SK-N-SH (cell line): ENCODE results near the gene PTPRD.

Experiments used
- SMC3 ChIP-seq: IDR thresholded peaks from 2 replicates; pipeline ENCODE4 v1.6.1; 2012; ENCODE audit warnings: low read depth, low read length, improper control_type of control experiment
- TF ChIP-seq, protein P1 (sequence below): fragments of 150-350 bp; IDR thresholded peaks from 2 replicates; pipeline ENCODE4 v1.6.1; 2017; ENCODE audit warnings: antibody characterized with exemption, low read length, low read depth, borderline replicate concordance
- TF ChIP-seq, protein P2 (sequence below): fragments of 200-600 bp; sonication (generic); IDR thresholded peaks from 2 replicates; pipeline ENCODE4 v1.6.1; 2017; ENCODE audit warnings: antibody characterized with exemption, mild to moderate bottlenecking, moderate library complexity

DNA sequence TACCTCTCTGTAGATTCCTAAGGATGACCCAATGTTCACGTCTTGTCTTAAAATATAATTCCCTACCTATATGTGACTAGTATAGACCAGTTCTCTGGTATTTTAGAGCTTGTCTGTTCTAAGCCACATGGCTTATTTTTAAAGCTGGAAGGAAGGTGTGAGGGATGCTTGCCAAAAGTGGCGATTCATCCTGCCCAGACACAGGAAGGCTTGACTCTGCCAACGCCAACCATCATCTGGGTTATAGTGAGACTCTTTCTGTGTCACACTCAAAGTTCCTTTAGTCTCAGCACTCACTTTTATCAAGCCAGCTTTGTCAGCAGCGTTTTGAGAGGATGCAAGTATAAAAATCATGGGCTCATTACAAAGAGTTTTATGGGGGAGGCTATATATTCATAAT lies 500.0 kb downstream of the PTPRD start:
- no peak for TF ChIP-seq SMC3
- TF ChIP-seq, protein P1, sequence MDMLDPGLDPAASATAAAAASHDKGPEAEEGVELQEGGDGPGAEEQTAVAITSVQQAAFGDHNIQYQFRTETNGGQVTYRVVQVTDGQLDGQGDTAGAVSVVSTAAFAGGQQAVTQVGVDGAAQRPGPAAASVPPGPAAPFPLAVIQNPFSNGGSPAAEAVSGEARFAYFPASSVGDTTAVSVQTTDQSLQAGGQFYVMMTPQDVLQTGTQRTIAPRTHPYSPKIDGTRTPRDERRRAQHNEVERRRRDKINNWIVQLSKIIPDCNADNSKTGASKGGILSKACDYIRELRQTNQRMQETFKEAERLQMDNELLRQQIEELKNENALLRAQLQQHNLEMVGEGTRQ: no peak
- TF ChIP-seq, protein P2, sequence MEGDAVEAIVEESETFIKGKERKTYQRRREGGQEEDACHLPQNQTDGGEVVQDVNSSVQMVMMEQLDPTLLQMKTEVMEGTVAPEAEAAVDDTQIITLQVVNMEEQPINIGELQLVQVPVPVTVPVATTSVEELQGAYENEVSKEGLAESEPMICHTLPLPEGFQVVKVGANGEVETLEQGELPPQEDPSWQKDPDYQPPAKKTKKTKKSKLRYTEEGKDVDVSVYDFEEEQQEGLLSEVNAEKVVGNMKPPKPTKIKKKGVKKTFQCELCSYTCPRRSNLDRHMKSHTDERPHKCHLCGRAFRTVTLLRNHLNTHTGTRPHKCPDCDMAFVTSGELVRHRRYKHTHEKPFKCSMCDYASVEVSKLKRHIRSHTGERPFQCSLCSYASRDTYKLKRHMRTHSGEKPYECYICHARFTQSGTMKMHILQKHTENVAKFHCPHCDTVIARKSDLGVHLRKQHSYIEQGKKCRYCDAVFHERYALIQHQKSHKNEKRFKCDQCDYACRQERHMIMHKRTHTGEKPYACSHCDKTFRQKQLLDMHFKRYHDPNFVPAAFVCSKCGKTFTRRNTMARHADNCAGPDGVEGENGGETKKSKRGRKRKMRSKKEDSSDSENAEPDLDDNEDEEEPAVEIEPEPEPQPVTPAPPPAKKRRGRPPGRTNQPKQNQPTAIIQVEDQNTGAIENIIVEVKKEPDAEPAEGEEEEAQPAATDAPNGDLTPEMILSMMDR: no peak
